HepG2 (cell line): ENCODE data around the gene SLC6A5. TPM values are rescaled to one million over a fixed set of nuclear protein-coding genes. Genes with fewer than 3 reads are reported as not detected.
A peak's percentile ranks its signal among the peaks of the same experiment; 100 is the strongest.

ENCODE experiments used
- BRCA1 ChIP-seq: sonication (generic); formaldehyde crosslinking; IDR thresholded peaks from 2 replicates; pipeline ENCODE4 v1.4.0; 2020; ENCODE audit warnings: missing genetic modification reagents
- CBX5 ChIP-seq: sonication (generic); formaldehyde crosslinking; IDR thresholded peaks from 2 replicates; pipeline ENCODE4 v1.4.0; 2020; ENCODE audit warnings: missing genetic modification reagents, borderline replicate concordance
- HDAC1 ChIP-seq: sonication (generic); formaldehyde crosslinking; IDR thresholded peaks from 2 replicates; pipeline ENCODE4 v1.5.1; 2020; ENCODE audit warnings: mild to moderate bottlenecking, missing genetic modification reagents
- KAT8 ChIP-seq: IDR thresholded peaks from 2 replicates; pipeline ENCODE4 v1.6.1; 2016; ENCODE audit warnings: missing genetic modification reagents, missing compliant biosample characterization
- KDM5B ChIP-seq: sonication (generic); formaldehyde crosslinking; IDR thresholded peaks from 2 replicates; pipeline ENCODE4 v1.4.0; 2020; ENCODE audit warnings: missing genetic modification reagents, mild to moderate bottlenecking, borderline replicate concordance
- KMT2A ChIP-seq: sonication (generic); formaldehyde crosslinking; IDR thresholded peaks from 2 replicates; pipeline ENCODE4 v1.4.0; 2020; ENCODE audit warnings: missing genetic modification reagents
- SIX4 ChIP-seq: sonication (generic); formaldehyde crosslinking; IDR thresholded peaks from 2 replicates; pipeline ENCODE4 v1.4.0; 2020; ENCODE audit warnings: missing genetic modification reagents
- SMC3 ChIP-seq: IDR thresholded peaks from 2 replicates; pipeline ENCODE4 v1.6.1; 2011; ENCODE audit warnings: low read length, improper control_type of control experiment
- ZFP36 ChIP-seq: fragments of 150-350 bp; IDR thresholded peaks from 2 replicates; pipeline ENCODE4 v1.6.1; 2018; ENCODE audit warnings: borderline replicate concordance, low read length, low read depth; ENCODE audit not compliant: partially characterized antibody
- ZNF207 ChIP-seq: fragments of 450-650 bp; IDR thresholded peaks from 2 replicates; pipeline ENCODE4 v1.6.1; 2016; ENCODE audit warnings: antibody characterized with exemption, borderline replicate concordance
- ZNF431 ChIP-seq: sonication (generic); formaldehyde crosslinking; IDR thresholded peaks from 2 replicates; pipeline ENCODE4 v1.9.0; 2022; ENCODE audit warnings: missing genetic modification reagents, low read depth, mild to moderate bottlenecking, borderline replicate concordance
- ZNF543 ChIP-seq: sonication (generic); formaldehyde crosslinking; IDR thresholded peaks from 2 replicates; pipeline ENCODE4 v1.4.0; 2020; ENCODE audit warnings: mild to moderate bottlenecking, missing genetic modification reagents
- ZSCAN29 ChIP-seq: sonication (generic); formaldehyde crosslinking; conservative IDR thresholded peaks from 2 replicates; pipeline ENCODE4 v1.4.0; 2020; ENCODE audit warnings: mild to moderate bottlenecking, missing genetic modification reagents
- polyA plus RNA-seq, 8 experiments: library from polyadenylated mRNA; depleted of rRNA in 3 of 8; stranded (reverse) in 7 of 8; unstranded in 1 of 8; fragments of >200 nt; fragmentation: Illumina TruSeq in 4 of 8; extraction: Trizol in 4 of 8; gene quantifications; 2 replicates each; pipeline versions ENCODE4 v1.2.1 to v1.2.3, GENCODE V29; 2011 to 2016; ENCODE audit warnings: low read depth in 4 of 8, missing spikeins in 1 of 8, mixed read lengths in 1 of 8; ENCODE audit not compliant: insufficient read depth in 1 of 8
- total RNA-seq, 5 experiments: library from RNA; depleted of rRNA; stranded (reverse); fragments of >200 nt; fragmentation: Illumina TruSeq; extraction: Trizol; gene quantifications; 2 replicates each; pipeline ENCODE4 v1.2.3, GENCODE V29; 2016; ENCODE audit warnings: low read depth in 1 of 5
- TF ChIP-seq, protein P1 (sequence below): sonication (generic); formaldehyde crosslinking; IDR thresholded peaks from 2 replicates; pipeline ENCODE4 v1.4.0; 2020; ENCODE audit warnings: mild to moderate bottlenecking, missing genetic modification reagents
- TF ChIP-seq, protein P2 (sequence below): IDR thresholded peaks from 2 replicates; pipeline ENCODE4 v1.6.1; 2016; ENCODE audit warnings: missing genetic modification reagents, missing compliant biosample characterization
- TF ChIP-seq, protein P3 (sequence below): sonication (generic); formaldehyde crosslinking; IDR thresholded peaks from 2 replicates; pipeline ENCODE4 v1.4.0; 2020; ENCODE audit warnings: missing genetic modification reagents

The SLC6A5 gene
- total and polyA plus RNA-seq, 2 of the 13 experiments (the other 11 are each of a cell fraction or from before 2014, with no cell fraction given) = not detected

DNA sequence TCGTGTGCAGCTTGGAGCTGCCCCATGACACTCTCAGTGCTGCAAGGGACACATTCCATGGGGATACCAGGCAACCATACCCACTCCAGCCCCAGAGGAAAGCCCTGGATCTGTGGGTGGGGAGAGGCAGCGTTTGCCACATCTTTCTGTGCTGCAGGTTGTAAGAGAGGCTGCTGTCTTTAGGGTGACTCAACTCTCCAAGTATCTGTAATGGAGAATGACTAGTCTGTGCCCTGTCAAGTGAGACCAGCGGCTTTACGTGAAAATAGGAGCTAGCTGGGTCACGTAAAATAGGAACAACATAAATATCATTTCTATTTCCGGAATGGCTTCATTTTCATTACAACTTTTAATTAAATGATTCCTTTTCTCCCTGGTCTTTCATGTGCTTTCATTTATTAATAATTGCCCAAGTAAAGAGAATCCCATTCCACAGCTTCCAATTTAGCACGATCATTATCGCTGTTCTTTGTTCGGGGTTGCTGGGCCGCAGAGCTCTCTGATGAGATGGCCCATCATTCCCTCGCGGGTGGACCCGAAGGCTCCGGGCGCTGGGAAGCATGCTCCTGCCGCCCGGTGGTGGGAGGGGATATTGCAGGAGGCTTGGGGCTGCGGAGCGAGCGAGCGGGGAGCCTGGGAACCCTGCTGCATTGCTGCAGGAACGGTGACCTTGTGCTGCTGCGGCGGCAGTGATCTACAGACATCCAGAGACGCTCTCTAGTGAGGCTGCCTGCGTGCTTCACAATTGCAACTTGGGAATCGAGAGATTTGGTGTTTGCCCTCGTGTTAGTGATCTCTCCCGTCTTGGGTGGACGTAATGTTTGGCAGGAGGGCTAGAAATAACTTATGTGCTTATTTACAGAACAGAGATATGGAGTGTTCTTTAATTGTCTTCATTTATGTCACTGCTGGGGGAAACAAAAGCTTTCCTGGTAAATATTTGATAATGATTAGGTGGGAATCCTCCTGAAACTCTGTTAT is 10.6 kb downstream of the SLC6A5 start (continued):
- TF ChIP-seq, protein P1, sequence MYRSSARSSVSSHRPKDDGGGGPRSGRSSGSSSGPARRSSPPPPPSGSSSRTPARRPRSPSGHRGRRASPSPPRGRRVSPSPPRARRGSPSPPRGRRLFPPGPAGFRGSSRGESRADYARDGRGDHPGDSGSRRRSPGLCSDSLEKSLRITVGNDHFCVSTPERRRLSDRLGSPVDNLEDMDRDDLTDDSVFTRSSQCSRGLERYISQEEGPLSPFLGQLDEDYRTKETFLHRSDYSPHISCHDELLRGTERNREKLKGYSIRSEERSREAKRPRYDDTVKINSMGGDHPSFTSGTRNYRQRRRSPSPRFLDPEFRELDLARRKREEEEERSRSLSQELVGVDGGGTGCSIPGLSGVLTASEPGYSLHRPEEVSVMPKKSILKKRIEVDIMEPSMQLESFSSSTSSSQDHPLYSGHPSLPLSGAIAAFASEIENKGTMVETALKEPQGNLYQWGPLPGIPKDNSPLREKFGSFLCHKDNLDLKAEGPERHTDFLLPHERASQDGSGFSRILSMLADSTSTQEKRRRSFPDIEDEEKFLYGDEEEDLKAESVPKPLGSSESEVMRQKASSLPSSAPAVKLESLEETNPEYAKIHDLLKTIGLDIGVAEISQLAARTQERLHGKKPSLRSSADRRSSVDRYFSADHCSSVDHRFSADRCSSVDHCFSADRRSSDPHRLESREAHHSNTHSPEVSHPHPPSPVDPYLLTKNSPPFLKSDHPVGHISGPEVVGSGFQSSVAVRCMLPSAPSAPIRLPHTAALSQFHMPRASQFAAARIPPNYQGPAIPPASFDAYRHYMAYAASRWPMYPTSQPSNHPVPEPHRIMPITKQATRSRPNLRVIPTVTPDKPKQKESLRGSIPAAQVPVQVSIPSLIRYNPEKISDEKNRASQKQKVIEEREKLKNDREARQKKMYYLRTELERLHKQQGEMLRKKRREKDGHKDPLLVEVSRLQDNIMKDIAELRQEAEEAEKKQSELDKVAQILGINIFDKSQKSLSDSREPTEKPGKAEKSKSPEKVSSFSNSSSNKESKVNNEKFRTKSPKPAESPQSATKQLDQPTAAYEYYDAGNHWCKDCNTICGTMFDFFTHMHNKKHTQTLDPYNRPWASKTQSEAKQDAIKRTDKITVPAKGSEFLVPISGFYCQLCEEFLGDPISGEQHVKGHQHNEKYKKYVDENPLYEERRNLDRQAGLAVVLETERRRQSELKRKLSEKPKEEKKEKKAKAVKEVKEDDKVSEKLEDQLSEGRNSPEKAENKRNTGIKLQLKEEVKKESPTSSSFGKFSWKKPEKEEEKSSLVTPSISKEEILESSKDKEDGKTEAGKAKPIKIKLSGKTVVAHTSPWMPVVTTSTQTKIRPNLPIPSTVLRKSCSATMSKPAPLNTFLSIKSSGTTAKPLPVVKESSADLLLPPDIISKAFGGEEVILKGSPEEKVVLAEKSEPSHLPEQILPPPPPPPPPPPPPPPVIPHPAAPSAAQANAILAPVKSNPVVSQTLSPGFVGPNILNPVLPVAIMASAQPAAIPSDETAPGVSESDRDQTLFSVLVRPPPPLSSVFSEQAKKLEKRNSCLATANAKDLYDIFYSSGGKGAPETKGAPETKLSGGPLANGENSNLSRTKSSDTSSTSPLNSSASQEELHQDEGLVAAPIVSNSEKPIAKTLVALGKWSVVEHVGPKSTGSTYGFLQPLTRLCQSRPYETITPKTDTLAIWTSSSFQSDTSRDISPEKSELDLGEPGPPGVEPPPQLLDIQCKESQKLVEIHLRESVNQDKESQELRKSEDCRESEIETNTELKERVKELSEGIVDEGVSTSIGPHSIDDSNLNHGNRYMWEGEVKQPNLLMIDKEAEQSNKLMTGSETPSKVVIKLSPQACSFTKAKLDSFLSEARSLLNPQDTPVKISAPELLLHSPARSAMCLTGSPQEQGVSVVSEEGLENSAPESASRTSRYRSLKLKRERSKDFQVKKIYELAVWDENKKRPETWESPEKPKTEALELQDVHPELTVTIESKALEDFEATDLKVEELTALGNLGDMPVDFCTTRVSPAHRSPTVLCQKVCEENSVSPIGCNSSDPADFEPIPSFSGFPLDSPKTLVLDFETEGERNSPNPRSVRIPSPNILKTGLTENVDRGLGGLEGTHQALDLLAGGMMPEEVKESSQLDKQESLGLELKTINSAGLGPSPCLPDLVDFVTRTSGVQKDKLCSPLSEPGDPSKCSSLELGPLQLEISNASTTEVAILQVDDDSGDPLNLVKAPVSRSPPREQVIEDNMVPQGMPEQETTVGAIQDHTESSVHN (CRISPR knock-in tag) = no peak
- TF ChIP-seq SIX4 (CRISPR knock-in tag) (no peak), ZSCAN29 (CRISPR knock-in tag) (no peak), KMT2A (CRISPR knock-in tag) (no peak), CBX5 (CRISPR knock-in tag) (peak; percentile 58; the same call in 1 of the 2 replicates), SMC3 (peak; percentile 48; the same call in 1 of the 2 replicates), KAT8 (CRISPR knock-in tag) (peak; percentile 63; the same call in 1 of the 2 replicates), HDAC1 (CRISPR knock-in tag) (no peak), KDM5B (CRISPR knock-in tag) (no peak; the same call in 1 of the 2 replicates), ZNF431 (CRISPR knock-in tag) (0 out of 2 replicates have a peak, but pooled peaks have one; percentile 33), BRCA1 (CRISPR knock-in tag) (no peak), ZNF543 (CRISPR knock-in tag) (no peak), ZFP36 (peak; percentile 55), ZNF207 (no peak)
- TF ChIP-seq, protein P2, sequence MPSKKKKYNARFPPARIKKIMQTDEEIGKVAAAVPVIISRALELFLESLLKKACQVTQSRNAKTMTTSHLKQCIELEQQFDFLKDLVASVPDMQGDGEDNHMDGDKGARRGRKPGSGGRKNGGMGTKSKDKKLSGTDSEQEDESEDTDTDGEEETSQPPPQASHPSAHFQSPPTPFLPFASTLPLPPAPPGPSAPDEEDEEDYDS (CRISPR knock-in tag) = peak; percentile 22; the same call in 1 of the 2 replicates
- TF ChIP-seq, protein P3, sequence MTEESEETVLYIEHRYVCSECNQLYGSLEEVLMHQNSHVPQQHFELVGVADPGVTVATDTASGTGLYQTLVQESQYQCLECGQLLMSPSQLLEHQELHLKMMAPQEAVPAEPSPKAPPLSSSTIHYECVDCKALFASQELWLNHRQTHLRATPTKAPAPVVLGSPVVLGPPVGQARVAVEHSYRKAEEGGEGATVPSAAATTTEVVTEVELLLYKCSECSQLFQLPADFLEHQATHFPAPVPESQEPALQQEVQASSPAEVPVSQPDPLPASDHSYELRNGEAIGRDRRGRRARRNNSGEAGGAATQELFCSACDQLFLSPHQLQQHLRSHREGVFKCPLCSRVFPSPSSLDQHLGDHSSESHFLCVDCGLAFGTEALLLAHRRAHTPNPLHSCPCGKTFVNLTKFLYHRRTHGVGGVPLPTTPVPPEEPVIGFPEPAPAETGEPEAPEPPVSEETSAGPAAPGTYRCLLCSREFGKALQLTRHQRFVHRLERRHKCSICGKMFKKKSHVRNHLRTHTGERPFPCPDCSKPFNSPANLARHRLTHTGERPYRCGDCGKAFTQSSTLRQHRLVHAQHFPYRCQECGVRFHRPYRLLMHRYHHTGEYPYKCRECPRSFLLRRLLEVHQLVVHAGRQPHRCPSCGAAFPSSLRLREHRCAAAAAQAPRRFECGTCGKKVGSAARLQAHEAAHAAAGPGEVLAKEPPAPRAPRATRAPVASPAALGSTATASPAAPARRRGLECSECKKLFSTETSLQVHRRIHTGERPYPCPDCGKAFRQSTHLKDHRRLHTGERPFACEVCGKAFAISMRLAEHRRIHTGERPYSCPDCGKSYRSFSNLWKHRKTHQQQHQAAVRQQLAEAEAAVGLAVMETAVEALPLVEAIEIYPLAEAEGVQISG = peak; percentile 89
